ENCODE results near the gene GJC1. TPM values are rescaled to one million over a fixed set of nuclear protein-coding genes. Genes with fewer than 3 reads are reported as not detected.

Gene GJC1
- polyA plus RNA-seq, 1 donor from 2014 or later = 8.0 TPM

DNA sequence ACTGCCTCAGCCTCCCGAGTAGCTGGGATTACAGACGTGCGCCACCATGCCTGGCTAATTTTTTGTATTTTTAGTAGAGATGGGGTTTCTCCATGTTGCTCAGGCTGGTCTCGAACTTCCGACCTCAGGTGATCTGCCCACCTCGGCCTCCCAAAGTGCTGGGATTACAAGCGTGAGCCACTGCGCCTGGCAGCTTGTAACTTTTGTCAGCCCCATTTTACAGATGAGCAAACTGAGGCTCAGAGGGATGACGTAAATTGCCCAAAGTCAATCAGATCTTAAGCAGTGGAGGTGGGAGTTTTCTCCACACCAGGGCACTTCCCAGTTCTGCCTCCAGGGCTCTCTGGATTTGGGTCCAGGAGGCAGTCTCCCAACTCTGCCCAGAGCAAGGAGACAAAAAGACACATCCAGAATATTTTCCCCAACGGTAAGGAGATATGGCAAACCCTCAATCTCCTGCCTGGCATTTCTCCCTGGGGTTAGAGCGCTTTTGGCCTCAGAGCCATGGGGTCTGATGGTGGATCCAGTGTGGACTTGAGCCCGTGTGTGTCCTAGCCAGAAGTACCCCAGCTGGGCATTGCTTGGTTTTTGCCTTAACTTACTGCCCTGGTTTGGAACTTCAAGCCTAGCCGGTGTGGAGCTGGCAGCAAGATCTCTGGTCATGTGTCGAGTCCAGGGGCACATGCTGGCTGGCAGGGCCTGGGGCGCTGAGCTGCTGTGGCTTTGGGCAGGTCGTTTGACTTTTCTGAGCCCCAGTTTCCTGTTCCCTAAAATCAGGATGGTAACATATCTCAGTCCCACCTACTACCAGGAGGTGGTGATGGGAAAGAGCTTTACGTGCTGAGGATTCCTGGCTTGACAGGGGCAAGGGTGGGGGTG is 67.9 kb downstream of the GJC1 start:
- no peak overlapping the region for H2AFZ ChIP-seq (ENCODE audit: low read depth, low read length)
- H3K9me2 ChIP-seq (ENCODE audit: insufficient read depth, low read length) = no peaks in the 10 kb centered on the region
- H3K9me3 ChIP-seq (ENCODE audit: low read length) = no peaks in the 10 kb centered on the region
- no peaks in the 10 kb centered on the region for H3K79me2 ChIP-seq (replicated peaks; ENCODE audit: insufficient read depth, low read length)
- H3K36me3 ChIP-seq (ENCODE audit: insufficient read depth, low read length) = no peaks in the 10 kb centered on the region
- H3K4me3 ChIP-seq (ENCODE audit: low read length) = no peak overlapping the region
- no peak overlapping the region for H3K9ac ChIP-seq (ENCODE audit: low read length)
- H3K27ac ChIP-seq (ENCODE audit: low read length) = no peak overlapping the region
- TF ChIP-seq REST (IDR thresholded peaks at IDR 0.05; ENCODE audit: borderline replicate concordance) (no peak), MXI1 (conservative IDR thresholded peaks at IDR 0.05; ENCODE audit: poor library complexity, severe bottlenecking) (no peak), RAD21 (conservative IDR thresholded peaks at IDR 0.05) (no peak), SMC3 (conservative IDR thresholded peaks at IDR 0.05; ENCODE audit: poor library complexity) (no peak), EZH2 (IDR thresholded peaks at IDR 0.05; ENCODE audit: borderline replicate concordance, insufficient read depth, low read length, poor library complexity, severe bottlenecking) (no peak), TAF1 (IDR thresholded peaks at IDR 0.05; ENCODE audit: low read depth) (no peak)
- H3K27me3 ChIP-seq (ENCODE audit: insufficient read depth, low read depth, low read length) = peaks cover 7% of the 10 kb centered on the region
- no peaks in the 10 kb centered on the region for H3F3A ChIP-seq (ENCODE audit: insufficient read depth, low read length, poor library complexity, severe bottlenecking)
- H3K4me2 ChIP-seq (ENCODE audit: low read length) = no peak overlapping the region
- no peaks in the 10 kb centered on the region for H4K20me1 ChIP-seq (ENCODE audit: insufficient read depth)

GRCh38 chr17:44760474-44761308 is 69.4 kb downstream of the GJC1 start:
- Histone ChIP-seq H4K20me1 (ENCODE audit: insufficient read depth) (no peaks in the 10 kb centered on the region), H2AFZ (ENCODE audit: low read depth, low read length) (no peak overlapping the region), H3K79me2 (replicated peaks; ENCODE audit: insufficient read depth, low read length) (no peaks in the 10 kb centered on the region), H3F3A (ENCODE audit: insufficient read depth, low read length, poor library complexity, severe bottlenecking) (no peaks in the 10 kb centered on the region), H3K9me2 (ENCODE audit: insufficient read depth, low read length) (no peaks in the 10 kb centered on the region), H3K36me3 (ENCODE audit: insufficient read depth, low read length) (no peaks in the 10 kb centered on the region), H3K4me2 (ENCODE audit: low read length) (no peak overlapping the region), H3K27ac (ENCODE audit: low read length) (no peak overlapping the region), H3K9me3 (ENCODE audit: low read length) (no peaks in the 10 kb centered on the region), H3K27me3 (ENCODE audit: insufficient read depth, low read depth, low read length) (peaks cover 7% of the 10 kb centered on the region), H3K4me3 (ENCODE audit: low read length) (no peak overlapping the region), H3K9ac (ENCODE audit: low read length) (no peak overlapping the region)
- TF ChIP-seq CTCF (IDR thresholded peaks at IDR 0.05; ENCODE audit: poor library complexity, severe bottlenecking) (no peak), SMC3 (conservative IDR thresholded peaks at IDR 0.05; ENCODE audit: poor library complexity) (no peak), MXI1 (conservative IDR thresholded peaks at IDR 0.05; ENCODE audit: poor library complexity, severe bottlenecking) (no peak), REST (IDR thresholded peaks at IDR 0.05; ENCODE audit: borderline replicate concordance) (no peak), EZH2 (IDR thresholded peaks at IDR 0.05; ENCODE audit: borderline replicate concordance, insufficient read depth, low read length, poor library complexity, severe bottlenecking) (no peak), POLR2AphosphoS5 (IDR thresholded peaks at IDR 0.05) (no peak), TAF1 (IDR thresholded peaks at IDR 0.05; ENCODE audit: low read depth) (no peak), RAD21 (conservative IDR thresholded peaks at IDR 0.05) (no peak), EP300 (conservative IDR thresholded peaks at IDR 0.05; ENCODE audit: poor library complexity, severe bottlenecking) (no peak)
